Spleen (tissue), 7 donors: ENCODE results near the gene E2F8.

Experiments
- POLR2A ChIP-seq, 3 donors: fragments of 450-650 bp; IDR thresholded peaks; one replicate each; pipeline ENCODE4 v1.5.1; 2017; ENCODE audit warnings: antibody characterized with exemption in 3 of 3, mild to moderate bottlenecking in 1 of 3
- POLR2AphosphoS5 ChIP-seq, 3 donors: sonication (generic); formaldehyde crosslinking; IDR thresholded peaks; one replicate each; pipeline ENCODE4 v1.5.1; 2017; ENCODE audit warnings: antibody characterized with exemption in 3 of 3
- TF ChIP-seq, protein P1 (sequence below), 11 experiments: fragments of 200-600 bp in 7 of 11; fragments of 450-650 bp in 4 of 11; sonication (generic) in 4 of 11; IDR thresholded peaks in 8 of 11; conservative IDR thresholded peaks in 3 of 11; 1 replicate in 7 of 11; 2 replicates in 4 of 11; pipeline versions ENCODE4 v1.4.0 to v1.8.0; 2016 to 2021; ENCODE audit warnings: antibody characterized with exemption in 11 of 11, inconsistent platforms in 4 of 11, mild to moderate bottlenecking in 1 of 11
- donor health status: DM: no; HTN: no; CAD: no; lungs with moderate emphysema.
- donor health status: DM: no; HTN: no; CAD: no.
- donor health status: DM: no; HTN: no; CAD: no.

GRCh38 chr11:19204836-19205235 is 35.9 kb downstream of the E2F8 start:
- TF ChIP-seq, protein P1, sequence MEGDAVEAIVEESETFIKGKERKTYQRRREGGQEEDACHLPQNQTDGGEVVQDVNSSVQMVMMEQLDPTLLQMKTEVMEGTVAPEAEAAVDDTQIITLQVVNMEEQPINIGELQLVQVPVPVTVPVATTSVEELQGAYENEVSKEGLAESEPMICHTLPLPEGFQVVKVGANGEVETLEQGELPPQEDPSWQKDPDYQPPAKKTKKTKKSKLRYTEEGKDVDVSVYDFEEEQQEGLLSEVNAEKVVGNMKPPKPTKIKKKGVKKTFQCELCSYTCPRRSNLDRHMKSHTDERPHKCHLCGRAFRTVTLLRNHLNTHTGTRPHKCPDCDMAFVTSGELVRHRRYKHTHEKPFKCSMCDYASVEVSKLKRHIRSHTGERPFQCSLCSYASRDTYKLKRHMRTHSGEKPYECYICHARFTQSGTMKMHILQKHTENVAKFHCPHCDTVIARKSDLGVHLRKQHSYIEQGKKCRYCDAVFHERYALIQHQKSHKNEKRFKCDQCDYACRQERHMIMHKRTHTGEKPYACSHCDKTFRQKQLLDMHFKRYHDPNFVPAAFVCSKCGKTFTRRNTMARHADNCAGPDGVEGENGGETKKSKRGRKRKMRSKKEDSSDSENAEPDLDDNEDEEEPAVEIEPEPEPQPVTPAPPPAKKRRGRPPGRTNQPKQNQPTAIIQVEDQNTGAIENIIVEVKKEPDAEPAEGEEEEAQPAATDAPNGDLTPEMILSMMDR (IDR thresholded peaks at IDR 0.05 in 8 of 11, conservative IDR thresholded peaks at IDR 0.05 in 3 of 11), result no peak
- TF ChIP-seq POLR2A (IDR thresholded peaks at IDR 0.05) (no peak), POLR2AphosphoS5 (IDR thresholded peaks at IDR 0.05) (no peak)
